ENCODE results near the gene GFPT1.

DNA sequence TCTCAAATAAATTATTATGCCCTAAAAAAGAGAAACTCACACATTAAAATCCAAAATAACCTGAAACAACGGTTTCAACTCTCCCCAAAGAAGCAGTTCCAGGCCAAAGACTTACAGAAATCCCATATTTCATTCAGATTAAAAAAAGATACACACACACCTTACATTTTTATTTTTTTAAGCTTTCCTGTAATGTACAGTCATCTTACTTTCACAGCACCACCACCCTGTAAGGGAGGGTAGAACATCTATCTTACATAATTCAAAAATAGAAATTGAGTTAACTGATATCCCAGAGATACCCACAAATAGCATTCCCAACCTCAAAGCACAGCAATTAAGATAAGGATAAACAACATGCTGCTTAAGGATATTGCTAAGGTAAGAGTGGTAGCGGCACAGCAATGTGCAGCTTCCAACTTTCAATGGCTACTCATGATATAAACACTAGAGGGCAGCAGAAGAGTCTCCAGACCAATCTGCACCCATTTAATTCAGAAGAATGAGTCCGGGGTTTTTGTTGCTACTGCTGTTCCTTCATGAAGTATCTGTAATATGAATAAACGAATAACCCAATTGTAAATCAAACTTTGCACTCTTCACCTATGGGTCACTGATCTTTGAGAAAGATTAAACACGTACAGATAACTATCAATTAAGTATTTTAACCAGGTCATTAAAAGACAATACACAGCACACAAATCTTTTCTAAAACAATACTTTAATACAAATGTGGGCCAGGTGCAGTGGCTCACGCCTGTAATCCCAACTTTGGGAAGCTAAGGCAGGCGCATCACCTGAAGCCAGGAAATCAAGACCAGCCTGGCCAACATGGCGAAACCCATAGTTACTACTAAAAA is 11.3 kb downstream of the GFPT1 start:
- peak; percentile 39 to 64 (median 60) for TF ChIP-seq CTCF (IDR thresholded peaks at IDR 0.05)
- no peak for TF ChIP-seq POLR2A (IDR thresholded peaks at IDR 0.05)

Data from body of pancreas (tissue), 4 donors.